B cell (primary cell): ENCODE results near the gene CEP170.

ENCODE experiments used
- CTCF ChIP-seq: fragments of 200-600 bp; IDR thresholded peaks from one replicate; pipeline ENCODE4 v1.8.0; 2022; ENCODE audit warnings: antibody characterized with exemption, mild to moderate bottlenecking
- EZH2 ChIP-seq: IDR thresholded peaks from 2 replicates; pipeline ENCODE4 v1.6.1; 2012; ENCODE audit warnings: borderline replicate concordance, low read depth, mild to moderate bottlenecking, moderate library complexity, low read length; ENCODE audit not compliant: insufficient read depth, poor library complexity, severe bottlenecking

GRCh38 chr1:243253926-243254232 is 1.2 kb downstream of the CEP170 start:
- TF ChIP-seq CTCF (no peak), EZH2 (no peak)
